Measurements from ENCODE around the gene CDK4.

The CDK4 gene

DNA sequence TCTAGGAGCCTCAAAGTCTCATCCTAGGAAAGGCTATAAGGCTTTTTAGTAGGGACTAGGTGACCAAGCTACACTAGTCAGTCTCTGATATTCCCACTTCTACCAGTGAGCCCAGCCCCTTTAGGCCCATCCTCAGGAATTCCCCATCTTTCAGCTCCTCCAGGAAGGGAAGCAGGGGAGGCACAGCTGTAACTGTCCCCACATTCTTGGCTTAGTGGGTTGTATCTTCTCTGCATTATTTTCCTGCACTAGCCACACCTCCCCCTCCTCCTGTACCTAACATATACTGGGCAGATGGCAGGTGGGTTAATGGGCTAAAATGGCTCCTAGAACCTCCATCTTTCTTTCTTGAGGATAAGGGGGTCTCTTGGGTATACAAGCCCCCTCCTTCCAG is 15.2 kb upstream of the CDK4 start:
- DNase-seq: no peak
- Mint-ChIP-seq H3K9me3 (no peaks in the 10 kb centered on the region), H3K36me3 (peaks cover 16% of the 10 kb centered on the region), H3K4me3 (no peak overlapping the region), H3K4me1 (peaks cover 51% of the 10 kb centered on the region), H3K27me3 (peaks cover 48% of the 10 kb centered on the region), H3K27ac (no peak overlapping the region)
- CTCF ChIA-PET: interaction anchor here (0.6 to 3.1 kb wide), 4 partner anchors 8 to 85 kb away, joined by 3 to 19 read pairs (median 8); no protein-coding TSS in a partner anchor

DNA sequence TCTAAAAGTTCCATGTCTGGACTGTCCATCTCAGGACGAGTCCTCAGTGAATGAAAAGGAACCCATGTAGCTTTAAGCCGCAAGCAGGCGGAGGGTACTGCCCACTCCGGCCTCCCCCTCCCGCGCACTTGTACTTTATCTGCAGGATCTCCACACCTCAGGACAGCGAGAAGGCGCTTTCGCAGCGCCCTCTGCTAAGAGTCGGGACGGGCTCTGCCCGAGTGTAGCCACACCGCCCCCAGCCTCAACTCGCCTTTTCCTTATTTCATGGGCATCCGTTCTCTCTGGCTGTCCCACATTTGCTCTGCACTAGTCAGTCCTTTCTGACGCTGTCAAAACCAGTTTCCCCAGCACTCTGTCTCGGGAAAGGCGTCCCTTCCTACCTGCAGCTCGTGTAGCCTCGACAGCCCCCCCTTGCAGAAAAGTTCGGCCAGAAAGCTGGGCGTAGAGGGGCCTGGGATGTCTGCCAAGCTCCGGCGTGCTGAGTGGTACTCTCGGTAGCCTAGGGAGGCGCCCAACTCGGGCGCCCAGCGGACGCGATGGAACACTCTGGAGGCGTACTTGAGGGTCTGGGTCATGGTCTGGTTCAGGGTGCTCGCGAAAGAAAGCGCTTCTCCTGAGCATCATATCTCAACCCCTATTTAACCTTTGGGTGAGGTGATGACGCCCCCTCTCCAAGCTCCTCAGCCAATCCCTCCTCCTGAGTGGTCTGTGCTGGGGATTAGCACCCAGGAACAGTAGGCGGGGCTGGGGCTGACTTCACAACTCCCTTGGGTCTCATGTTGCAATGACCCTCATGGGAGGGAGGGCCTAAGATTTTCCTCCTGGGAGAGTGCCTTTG is 14.6 kb upstream of the CDK4 start, which contains the start of gene CYP27B1:
CYP27B1 (minus strand) TSS at position 615 of the 841 bp plus-strand sequence; CDS start at position 578, 37 bp downstream.
- H3K36me3 Mint-ChIP-seq: peaks cover 14% of the 10 kb centered on the region
- peak within 1 kb of the TSS; percentile 75 for H3K4me3 Mint-ChIP-seq
- CTCF ChIA-PET: interaction anchor here (0.6 to 3.1 kb wide), 8 partner anchors 8 to 139 kb away, joined by 3 to 19 read pairs (median 4); no protein-coding TSS in a partner anchor
- peaks cover 48% of the 10 kb centered on the region for H3K4me1 Mint-ChIP-seq
- DNase-seq: peak; percentile 29
- peaks cover 48% of the 10 kb centered on the region for H3K27me3 Mint-ChIP-seq
- H3K27ac Mint-ChIP-seq: no peak within 1 kb of the TSS
- no peaks in the 10 kb centered on the region for H3K9me3 Mint-ChIP-seq

DNA sequence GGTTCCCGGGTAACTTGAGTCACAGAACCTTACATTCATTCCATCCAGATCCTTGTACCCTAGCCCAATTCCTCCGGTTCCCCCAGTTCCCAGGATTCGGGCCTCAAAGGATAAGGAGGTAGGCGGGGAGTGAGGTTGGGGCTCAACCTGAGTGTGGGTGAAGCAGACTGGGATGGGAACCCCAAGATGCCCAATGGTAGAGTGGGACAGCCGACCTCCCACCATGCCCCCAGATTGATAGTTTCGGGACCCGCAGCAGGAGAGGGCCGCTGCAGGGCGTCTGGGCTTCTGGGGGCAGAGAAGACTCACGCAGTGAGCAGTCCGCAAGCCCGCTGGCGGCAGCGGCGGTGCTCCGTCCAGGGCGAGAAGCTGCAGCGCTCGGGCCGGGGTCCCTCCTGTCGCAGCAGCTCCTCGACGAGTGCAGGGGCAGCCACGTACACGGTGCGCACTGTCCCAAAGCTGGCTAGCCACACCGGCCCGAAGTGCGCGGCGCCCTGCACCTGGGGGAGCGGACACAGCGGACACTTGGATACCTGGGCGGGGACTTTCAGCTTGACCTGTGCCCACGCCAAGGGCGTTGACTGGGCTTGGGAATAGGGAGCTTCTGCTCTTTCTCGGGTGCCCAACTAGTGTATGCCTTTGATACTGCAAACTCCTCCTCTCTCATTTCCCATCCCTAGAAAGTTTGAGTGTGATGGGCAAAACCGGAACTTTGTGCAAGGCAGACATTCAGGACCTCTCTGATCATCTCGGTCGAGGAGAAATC is 13.8 kb upstream of the CDK4 start:
- Mint-ChIP-seq H3K36me3 (peaks cover 12% of the 10 kb centered on the region), H3K4me1 (peaks cover 42% of the 10 kb centered on the region), H3K4me3 (peak overlapping the region; percentile 75), H3K27me3 (peaks cover 48% of the 10 kb centered on the region), H3K27ac (no peak overlapping the region), H3K9me3 (no peaks in the 10 kb centered on the region)
- CTCF ChIA-PET: interaction anchor here (0.8 to 2.5 kb wide), 12 partner anchors 9 to 140 kb away, joined by 3 to 19 read pairs (median 4); partner anchors contain the start of genes CDK4 and TSPAN31
- DNase-seq: peak; percentile 21

DNA sequence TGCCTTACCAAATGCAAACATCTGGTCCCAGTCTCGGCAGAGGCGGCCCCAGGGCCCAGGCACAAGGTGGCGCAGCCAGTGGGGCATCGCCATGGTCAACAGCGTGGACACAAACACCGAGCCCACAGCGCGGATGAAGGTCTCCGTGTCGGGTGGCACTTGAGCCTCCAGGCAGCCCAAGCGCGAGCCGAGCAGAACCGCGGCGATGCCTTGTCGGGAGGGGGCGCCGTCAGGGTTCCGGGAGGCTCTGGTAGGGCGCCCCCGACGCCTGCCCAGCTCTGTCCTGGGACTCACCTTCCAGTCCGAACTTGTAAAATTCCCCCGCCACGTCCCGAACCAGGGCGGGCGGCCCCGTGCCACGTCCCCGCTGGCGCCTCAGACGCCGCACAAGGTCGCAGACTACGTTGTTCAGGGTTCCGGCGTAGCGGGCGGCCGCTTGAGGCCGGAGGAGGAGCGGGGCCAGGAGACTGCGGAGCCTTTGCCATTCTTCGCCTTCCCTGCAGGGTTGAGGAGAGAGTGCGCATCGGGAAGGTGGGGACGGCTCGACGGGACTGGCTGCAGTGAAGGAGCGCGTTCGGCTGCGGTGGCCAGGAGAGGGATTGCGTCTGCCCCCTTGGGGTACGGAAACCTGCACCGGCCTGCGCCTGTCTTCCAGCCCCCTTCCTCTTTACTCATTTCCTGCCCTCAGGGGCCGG is 13.0 kb upstream of the CDK4 start:
- peak; percentile 71 for DNase-seq
- CTCF ChIA-PET: interaction anchor here (0.7 to 3.9 kb wide), 11 partner anchors 9 to 140 kb away, joined by 3 to 26 read pairs (median 4); partner anchors contain the start of genes CDK4 and TSPAN31
- peaks cover 48% of the 10 kb centered on the region for H3K27me3 Mint-ChIP-seq
- H3K36me3 Mint-ChIP-seq: peaks cover 15% of the 10 kb centered on the region
- H3K4me1 Mint-ChIP-seq: peaks cover 36% of the 10 kb centered on the region
- H3K27ac Mint-ChIP-seq: no peak overlapping the region
- peak overlapping the region; percentile 75 for H3K4me3 Mint-ChIP-seq
- H3K9me3 Mint-ChIP-seq: no peaks in the 10 kb centered on the region

DNA sequence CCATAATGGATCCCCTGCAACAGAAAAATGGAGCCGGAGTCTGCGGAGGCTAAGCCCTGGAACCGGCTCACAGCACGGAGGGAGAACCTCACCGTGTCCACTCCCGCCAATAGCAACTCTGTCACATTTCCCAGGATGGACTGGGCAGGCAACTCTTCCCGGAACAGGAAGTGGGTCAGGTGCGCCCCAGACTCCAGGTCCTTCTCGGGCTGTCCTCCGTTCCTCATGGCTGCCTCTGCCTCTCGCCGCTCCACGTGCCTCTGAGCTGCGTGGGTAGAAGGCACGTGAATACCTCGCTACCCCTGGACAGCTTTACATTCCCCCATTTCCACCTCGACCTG is 12.5 kb upstream of the CDK4 start:
- H3K36me3 Mint-ChIP-seq: peaks cover 12% of the 10 kb centered on the region
- DNase-seq: peak; percentile 36
- peaks cover 48% of the 10 kb centered on the region for H3K27me3 Mint-ChIP-seq
- H3K9me3 Mint-ChIP-seq: no peaks in the 10 kb centered on the region
- no peak overlapping the region for H3K27ac Mint-ChIP-seq
- peaks cover 36% of the 10 kb centered on the region for H3K4me1 Mint-ChIP-seq
- H3K4me3 Mint-ChIP-seq: peak overlapping the region; percentile 75
- CTCF ChIA-PET: interaction anchor here (0.7 to 3.9 kb wide), 10 partner anchors 8 to 140 kb away, joined by 3 to 26 read pairs (median 4); partner anchors contain the start of genes CDK4 and TSPAN31

DNA sequence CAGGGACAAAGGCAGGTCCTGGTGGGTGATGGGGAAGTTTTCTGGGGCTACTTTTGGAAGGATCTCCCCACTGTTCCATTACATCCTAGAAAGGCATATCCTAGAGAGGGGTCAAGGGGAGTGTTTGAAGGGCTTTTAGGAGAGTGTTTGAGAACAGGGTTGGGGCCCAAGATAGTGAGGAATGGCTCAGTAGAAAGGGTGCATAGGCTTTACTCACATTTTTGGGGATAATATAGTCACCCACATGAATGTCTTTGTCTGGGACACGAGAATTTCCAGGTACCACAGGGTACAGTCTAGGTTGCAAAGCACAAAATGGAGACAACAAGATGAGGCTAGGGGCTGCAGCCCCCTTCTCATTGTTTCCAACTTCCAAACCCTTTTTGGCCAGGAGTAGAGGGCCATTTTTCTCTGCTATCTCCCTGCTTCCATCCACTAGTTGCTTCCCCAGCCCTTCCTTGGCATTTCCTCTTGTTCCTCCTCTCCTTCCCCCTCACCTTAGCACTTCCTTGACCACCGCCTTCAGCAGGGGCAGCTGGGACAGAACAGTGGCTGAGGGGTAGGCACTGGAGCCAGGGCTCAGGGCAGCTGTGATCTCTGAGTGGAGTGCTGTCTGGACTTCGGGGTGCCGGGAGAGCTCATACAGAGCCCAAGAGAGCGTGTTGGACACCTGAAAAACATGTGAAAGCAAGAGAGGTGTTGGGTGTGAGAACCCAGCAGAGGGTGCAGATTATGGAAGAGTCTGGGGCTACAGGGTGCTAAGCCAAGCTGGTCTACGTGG is 12.0 kb upstream of the CDK4 start:
- peaks cover 15% of the 10 kb centered on the region for H3K36me3 Mint-ChIP-seq
- H3K27ac Mint-ChIP-seq: no peak overlapping the region
- DNase-seq: no peak
- peaks cover 48% of the 10 kb centered on the region for H3K27me3 Mint-ChIP-seq
- CTCF ChIA-PET: interaction anchor here (0.7 to 3.9 kb wide), 9 partner anchors 8 to 141 kb away, joined by 3 to 26 read pairs (median 5); partner anchors contain the start of gene TSPAN31
- no peaks in the 10 kb centered on the region for H3K9me3 Mint-ChIP-seq
- H3K4me1 Mint-ChIP-seq: peaks cover 41% of the 10 kb centered on the region
- peak overlapping the region; percentile 75 for H3K4me3 Mint-ChIP-seq

DNA sequence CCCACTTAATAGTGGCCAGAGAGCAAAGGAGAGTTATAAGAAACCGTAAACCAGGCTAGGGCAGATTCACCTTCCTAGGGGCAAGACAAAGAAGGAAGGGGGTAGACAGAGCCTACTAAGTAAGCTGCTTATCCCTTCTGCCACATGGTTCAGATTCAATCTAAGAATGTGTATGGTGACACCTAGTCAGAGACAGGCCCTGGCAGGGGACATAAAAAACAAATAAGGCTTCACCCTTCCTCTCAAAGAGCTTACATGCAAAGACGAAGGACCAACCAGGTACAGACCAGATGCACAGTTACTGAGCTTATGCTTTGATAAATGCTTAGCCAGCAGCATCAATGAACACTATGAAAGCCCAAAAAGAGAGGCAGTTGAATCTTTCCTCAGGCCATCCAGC is 10.4 kb upstream of the CDK4 start:
- Mint-ChIP-seq H3K4me3 (no peak overlapping the region), H3K4me1 (peaks cover 49% of the 10 kb centered on the region)

DNA sequence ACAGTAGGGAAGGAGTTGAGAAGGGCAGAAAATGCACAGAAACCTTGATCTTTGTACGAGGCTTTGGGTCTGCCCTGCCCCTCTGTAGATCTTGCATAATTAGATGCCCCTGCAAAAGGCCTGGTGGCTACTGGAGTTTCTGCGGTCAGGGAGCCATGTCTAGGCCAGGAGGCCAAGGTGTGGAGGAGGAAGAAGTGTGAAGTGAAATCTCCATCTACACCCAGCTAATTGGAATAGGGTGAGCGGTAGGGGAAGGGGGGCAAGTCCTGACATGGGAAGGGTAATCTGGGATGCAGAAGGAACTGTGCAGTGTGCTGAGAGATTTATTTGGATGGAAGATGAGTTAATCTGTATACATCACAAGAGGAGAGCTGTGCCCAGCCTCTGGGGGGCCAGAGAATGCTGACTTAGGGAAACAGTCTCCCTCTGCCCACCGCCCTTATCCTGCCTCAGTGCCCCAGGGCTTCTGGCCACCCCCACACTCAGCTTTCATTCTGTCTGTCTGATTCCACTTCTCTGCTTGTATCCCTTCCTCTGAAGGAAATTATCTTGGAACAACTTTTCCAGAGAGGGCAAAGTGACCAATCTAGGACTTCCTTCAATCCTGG is 9.4 kb upstream of the CDK4 start:
- H3K36me3 Mint-ChIP-seq: peaks cover 19% of the 10 kb centered on the region

More for the DNA sequence above, 10.4 kb upstream of the CDK4 start:
- CTCF ChIA-PET: interaction anchor here (1.0 to 3.9 kb wide), 2 partner anchors 92 to 143 kb away, joined by 3 to 26 read pairs; no protein-coding TSS in a partner anchor
- Mint-ChIP-seq H3K27me3 (peaks cover 41% of the 10 kb centered on the region), H3K27ac (no peak overlapping the region), H3K36me3 (peaks cover 15% of the 10 kb centered on the region), H3K9me3 (no peaks in the 10 kb centered on the region)
- no peak for DNase-seq

DNA sequence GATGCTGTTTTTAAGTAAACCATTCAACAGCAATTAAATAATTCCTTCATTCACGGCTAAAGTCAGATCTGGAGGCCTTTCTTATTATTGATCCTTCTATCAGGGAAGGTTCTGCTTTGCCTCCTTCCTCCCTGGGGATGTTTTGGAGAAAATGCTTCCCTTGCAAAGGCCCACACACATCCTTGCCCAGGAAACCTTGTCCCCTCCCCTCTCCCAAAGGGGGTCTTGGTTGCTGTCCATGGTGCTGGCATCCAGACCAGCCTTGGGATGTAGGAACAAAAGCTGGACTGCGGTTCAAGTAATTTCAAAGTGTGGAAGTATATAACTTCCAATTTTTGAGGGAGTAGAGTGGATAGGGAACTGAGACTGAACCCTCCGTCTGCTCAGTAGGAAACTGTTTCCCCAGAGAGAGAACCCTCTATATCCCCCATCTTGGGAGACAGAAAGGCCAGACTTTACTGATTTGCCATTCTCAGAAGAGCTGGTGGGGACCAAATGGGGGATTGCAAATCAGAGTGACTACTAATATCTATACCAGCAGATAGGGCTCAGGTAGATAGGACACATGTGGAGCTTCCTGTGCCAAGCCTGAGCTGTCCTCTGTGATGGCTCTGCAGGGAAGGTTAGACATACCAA is 8.4 kb upstream of the CDK4 start:
- peaks cover 19% of the 10 kb centered on the region for H3K36me3 Mint-ChIP-seq
- H3K9me3 Mint-ChIP-seq: no peaks in the 10 kb centered on the region
- peaks cover 25% of the 10 kb centered on the region for H3K27me3 Mint-ChIP-seq
- H3K27ac Mint-ChIP-seq: no peak overlapping the region
- DNase-seq: no peak
- peaks cover 45% of the 10 kb centered on the region for H3K4me1 Mint-ChIP-seq
- CTCF ChIA-PET: interaction anchor here (0.9 to 2.4 kb wide), 5 partner anchors 14 to 147 kb away, joined by 3 to 26 read pairs (median 4); no protein-coding TSS in a partner anchor
- no peak overlapping the region for H3K4me3 Mint-ChIP-seq

More for the DNA sequence above, 9.4 kb upstream of the CDK4 start:
- H3K9me3 Mint-ChIP-seq: no peaks in the 10 kb centered on the region
- H3K27ac Mint-ChIP-seq: peak overlapping the region; percentile 70
- H3K4me1 Mint-ChIP-seq: peaks cover 50% of the 10 kb centered on the region
- no peak for DNase-seq
- H3K27me3 Mint-ChIP-seq: peaks cover 34% of the 10 kb centered on the region
- no peak overlapping the region for H3K4me3 Mint-ChIP-seq
- CTCF ChIA-PET: interaction anchor here (1.0 to 3.9 kb wide), 3 partner anchors 13 to 144 kb away, joined by 3 to 26 read pairs (median 3); no protein-coding TSS in a partner anchor

DNA sequence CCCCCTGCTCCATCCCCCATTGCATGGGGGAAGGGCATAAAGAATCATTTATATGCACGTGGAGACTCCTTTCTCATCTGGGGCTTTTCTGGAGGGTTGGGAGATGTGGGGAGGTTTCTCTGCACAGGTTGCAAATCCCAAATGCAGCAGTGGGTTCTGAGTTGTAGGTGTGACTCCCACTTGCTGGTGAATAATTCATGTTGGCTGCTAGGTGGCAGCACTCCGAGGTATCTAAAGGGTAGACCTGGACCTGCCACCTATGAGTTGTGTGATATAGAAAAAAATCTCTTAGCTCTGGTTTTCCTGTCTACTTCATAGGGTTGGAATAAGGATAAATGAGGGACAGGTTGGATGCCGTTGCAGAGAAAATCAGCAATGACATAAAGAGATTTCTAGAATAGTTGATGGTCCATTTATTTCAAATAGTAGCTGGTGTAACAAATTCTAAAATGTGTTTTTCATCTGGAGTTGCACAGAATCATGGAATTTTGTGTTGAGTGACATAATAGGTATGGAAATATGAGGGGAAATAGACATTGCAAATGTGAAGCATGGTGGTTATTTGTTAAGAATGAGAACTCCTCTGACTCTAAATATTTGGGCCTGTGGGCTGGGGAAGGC is 7.4 kb upstream of the CDK4 start:
- Mint-ChIP-seq H3K4me3 (no peak overlapping the region), H3K27ac (no peak overlapping the region), H3K9me3 (no peaks in the 10 kb centered on the region), H3K27me3 (peaks cover 15% of the 10 kb centered on the region), H3K36me3 (peaks cover 19% of the 10 kb centered on the region), H3K4me1 (peaks cover 39% of the 10 kb centered on the region)
- peak; percentile 61 for DNase-seq
- CTCF ChIA-PET: interaction anchor here (0.6 to 2.4 kb wide), 19 partner anchors 9 to 672 kb away, joined by 3 to 26 read pairs (median 3); partner anchors contain the start of genes CYP27B1, EEF1AKMT3 and METTL1

DNA sequence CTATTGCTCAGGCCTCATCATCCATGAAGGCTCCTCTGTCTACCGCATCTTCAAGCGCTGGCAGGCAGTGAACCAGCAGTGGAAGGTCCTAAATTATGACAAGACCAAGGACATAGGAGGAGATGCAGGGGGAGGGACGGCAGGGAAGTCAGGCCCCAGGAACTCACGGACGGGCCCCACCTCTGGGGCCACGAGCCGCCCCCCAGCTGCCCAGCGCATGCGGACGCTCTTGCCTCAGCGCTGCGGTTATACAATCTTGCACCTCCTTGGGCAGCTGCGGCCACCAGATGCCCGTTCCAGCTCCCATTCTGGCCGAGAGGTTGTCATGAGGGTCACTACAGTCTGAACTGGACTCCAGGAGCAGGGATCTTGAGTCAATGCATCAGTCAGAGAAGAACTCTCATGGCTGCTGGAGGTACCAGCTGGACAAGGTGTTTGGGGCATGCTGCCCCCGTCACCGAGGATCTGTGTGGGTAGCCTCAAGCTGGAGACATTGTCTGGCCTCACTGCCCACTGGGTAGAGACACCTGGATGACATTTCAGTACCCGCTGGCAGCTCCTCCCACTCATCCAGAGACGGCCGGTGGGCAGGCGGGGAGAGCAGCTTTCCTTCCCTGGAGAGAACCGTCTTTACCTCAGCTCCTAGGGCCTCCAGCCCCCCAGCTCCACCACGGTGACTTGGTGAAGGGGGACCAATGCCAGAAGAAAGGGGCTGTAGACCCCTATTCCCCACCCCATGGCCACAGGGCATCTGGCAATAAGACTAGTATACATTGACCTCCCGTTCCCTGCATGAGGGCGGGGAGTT is 6.6 kb upstream of the CDK4 start:
- peaks cover 19% of the 10 kb centered on the region for H3K36me3 Mint-ChIP-seq
- no peaks in the 10 kb centered on the region for H3K9me3 Mint-ChIP-seq
- DNase-seq: no peak
- CTCF ChIA-PET: interaction anchor here (0.8 to 2.4 kb wide), 17 partner anchors 9 to 149 kb away, joined by 3 to 26 read pairs (median 4); partner anchors contain the start of genes CYP27B1, EEF1AKMT3 and METTL1
- peaks cover 8% of the 10 kb centered on the region for H3K27me3 Mint-ChIP-seq
- H3K27ac Mint-ChIP-seq: no peak overlapping the region
- no peak overlapping the region for H3K4me3 Mint-ChIP-seq
- peaks cover 40% of the 10 kb centered on the region for H3K4me1 Mint-ChIP-seq
